ENCODE data around the gene NCAM2. TPM values are rescaled to one million over a fixed set of nuclear protein-coding genes. Genes with fewer than 3 reads are reported as not detected.

The NCAM2 gene
- total and polyA plus RNA-seq, 10 donors: 0.09 to 5.7 (median 1.0) TPM

- intact Hi-C loops (cut with DNase I; ENCODE audit: low total_unique reads): no loop called here
- no peak for TF ChIP-seq POLR2A (IDR thresholded peaks at IDR 0.05)
- Histone ChIP-seq H3K27ac (no peak overlapping the region), H3K4me3 (no peak overlapping the region), H3K4me1 (no peaks in the 10 kb centered on the region), H3K9me3 (no peaks in the 10 kb centered on the region), H3K27me3 (replicated peaks in 1 of 7) (no peaks in the 10 kb centered on the region), H3K36me3 (no peaks in the 10 kb centered on the region)
- 68 to 89% (median 79%) methylated on average over 2 of the region's 2 CpGs for WGBS, 5 donors
- DNase-seq: no peak
Measured at GRCh38 chr21:21076051-21076450, 77.8 kb downstream of the NCAM2 start.

GRCh38 chr21:21076491-21076890, 78.3 kb downstream of the NCAM2 start:
- Histone ChIP-seq H3K4me1 (no peaks in the 10 kb centered on the region), H3K27ac (no peak overlapping the region), H3K36me3 (no peaks in the 10 kb centered on the region), H3K9me3 (no peaks in the 10 kb centered on the region), H3K27me3 (replicated peaks in 1 of 7) (no peaks in the 10 kb centered on the region), H3K4me3 (no peak overlapping the region)
- TF ChIP-seq POLR2A (IDR thresholded peaks at IDR 0.05) (no peak), CTCF (IDR thresholded peaks at IDR 0.05 in 8 of 11, conservative IDR thresholded peaks at IDR 0.05 in 3 of 11) (no peak), POLR2AphosphoS5 (IDR thresholded peaks at IDR 0.05) (no peak)
- DNase-seq: no peak
- 48 to 71% (median 57%) methylated on average over 4 of the region's 4 CpGs for WGBS, 5 donors
- intact Hi-C loops (cut with DNase I; ENCODE audit: low total_unique reads): no loop called here

GRCh38 chr21:21079646-21080045, 81.4 kb downstream of the NCAM2 start:
- Histone ChIP-seq H3K36me3 (no peaks in the 10 kb centered on the region), H3K27ac (no peak overlapping the region), H3K4me3 (no peak overlapping the region), H3K27me3 (replicated peaks in 1 of 7) (no peaks in the 10 kb centered on the region), H3K9me3 (no peaks in the 10 kb centered on the region), H3K4me1 (no peaks in the 10 kb centered on the region)
- no peak for TF ChIP-seq CTCF (IDR thresholded peaks at IDR 0.05 in 8 of 11, conservative IDR thresholded peaks at IDR 0.05 in 3 of 11)
- TF ChIP-seq POLR2AphosphoS5 (IDR thresholded peaks at IDR 0.05): no peak
- no peak for TF ChIP-seq POLR2A (IDR thresholded peaks at IDR 0.05)
- intact Hi-C loops (cut with DNase I; ENCODE audit: low total_unique reads): no loop called here
- no peak for DNase-seq

GRCh38 chr21:21084179-21084578, 86.0 kb downstream of the NCAM2 start:
- no peak for DNase-seq
- WGBS, 5 donors: 40 to 71% (median 67%) methylated on average over 1 of the region's 1 CpG
- H3K4me3 ChIP-seq: no peak overlapping the region
- no peaks in the 10 kb centered on the region for H3K9me3 ChIP-seq
- no peaks in the 10 kb centered on the region for H3K27me3 ChIP-seq (replicated peaks in 1 of 7)
- no peak for TF ChIP-seq POLR2AphosphoS5 (IDR thresholded peaks at IDR 0.05)
- TF ChIP-seq POLR2A (IDR thresholded peaks at IDR 0.05): no peak
- TF ChIP-seq CTCF (IDR thresholded peaks at IDR 0.05 in 8 of 11, conservative IDR thresholded peaks at IDR 0.05 in 3 of 11): no peak
- H3K27ac ChIP-seq: no peak overlapping the region
- intact Hi-C loops (cut with DNase I; ENCODE audit: low total_unique reads): no loop called here
- H3K36me3 ChIP-seq: no peaks in the 10 kb centered on the region
- H3K4me1 ChIP-seq: no peaks in the 10 kb centered on the region

- Histone ChIP-seq H3K4me1 (no peaks in the 10 kb centered on the region), H3K36me3 (no peaks in the 10 kb centered on the region), H3K4me3 (no peak overlapping the region), H3K27ac (no peak overlapping the region), H3K27me3 (replicated peaks in 1 of 7) (no peaks in the 10 kb centered on the region), H3K9me3 (no peaks in the 10 kb centered on the region)
- no peak for DNase-seq
- TF ChIP-seq CTCF (IDR thresholded peaks at IDR 0.05 in 8 of 11, conservative IDR thresholded peaks at IDR 0.05 in 3 of 11): no peak
- no peak for TF ChIP-seq POLR2A (IDR thresholded peaks at IDR 0.05)
- no peak for TF ChIP-seq POLR2AphosphoS5 (IDR thresholded peaks at IDR 0.05)
- WGBS, 5 donors: 66 to 69% (median 68%) methylated on average over 3 of the region's 3 CpGs
- intact Hi-C loops (cut with DNase I; ENCODE audit: low total_unique reads): no loop called here
Measured at GRCh38 chr21:21085206-21085605, 87.0 kb downstream of the NCAM2 start.
